BLaER1 treated with 17β-estradiol and CSF1 and Interleukin-3, amounts not matched to agents 10 nM and 100 nM (cell line): Measurements from ENCODE around the gene C10orf143.
A peak's percentile ranks its signal among the peaks of the same experiment; 100 is the strongest.
"Not testable (repeated sequence)": the region's sequence is repeated elsewhere in the genome, so short reads cannot be mapped to it uniquely, and the experiment has no call there.

ENCODE experiments used
- H3K27ac ChIP-seq, 11 experiments: shearing (Covaris generic); formaldehyde crosslinking; 2 replicates each; pipeline ENCODE4 v1.8.1; 2022
- H3K27me3 ChIP-seq, 11 experiments: shearing (Covaris generic); formaldehyde crosslinking; 2 replicates each; pipeline ENCODE4 v1.8.1; 2022
- H3K36me3 ChIP-seq, 11 experiments: shearing (Covaris generic); formaldehyde crosslinking; 2 replicates each; pipeline ENCODE4 v1.8.1; 2022
- H3K4me1 ChIP-seq, 10 experiments: shearing (Covaris generic); formaldehyde crosslinking; 2 replicates each; pipeline ENCODE4 v1.8.1; 2022
- H3K4me2 ChIP-seq, 11 experiments: shearing (Covaris generic); formaldehyde crosslinking; 2 replicates each; pipeline ENCODE4 v1.8.1; 2022
- H3K4me3 ChIP-seq, 10 experiments: shearing (Covaris generic); formaldehyde crosslinking; 2 replicates each; pipeline ENCODE4 v1.8.1; 2022
- H3K9ac ChIP-seq, 11 experiments: shearing (Covaris generic); formaldehyde crosslinking; 2 replicates each; pipeline ENCODE4 v1.8.1; 2022
- H3K9me3 ChIP-seq, 11 experiments: shearing (Covaris generic); formaldehyde crosslinking; replicated peaks in 1 of 11; 2 replicates each; pipeline ENCODE4 v1.8.1; 2022
- H4K20me1 ChIP-seq, 11 experiments: shearing (Covaris generic); formaldehyde crosslinking; 2 replicates each; pipeline ENCODE4 v1.8.1; 2022
- Cebpa-rat ChIP-seq, 11 experiments: shearing (Covaris generic); IDR thresholded peaks; 2 replicates each; pipeline ENCODE4 v1.8.1; 2022

The C10orf143 gene

GRCh38 chr10:130027716-130028464, 82.7 kb downstream of the C10orf143 start:
- no peak overlapping the region for H3K27ac ChIP-seq
- peak overlapping the region in 6 of 11 experiments; percentile 14 to 47 (median 27); a peak in 3 of 22 replicates for H3K4me2 ChIP-seq
- no peak overlapping the region for H3K9ac ChIP-seq
- peaks cover 0 to 19% (median 17%) of the 10 kb centered on the region in 10 experiments; a peak in 12 of 20 replicates for H3K4me1 ChIP-seq
- H3K4me3 ChIP-seq, result no peak overlapping the region
- H3K36me3 ChIP-seq, result no peaks in the 10 kb centered on the region
- H3K9me3 ChIP-seq, result peaks cover 3 to 21% (median 12%) of the 10 kb centered on the region in 11 experiments; a peak in 15 of 22 replicates
- H4K20me1 ChIP-seq, result no peaks in the 10 kb centered on the region
- H3K27me3 ChIP-seq, result no peaks in the 10 kb centered on the region
- TF ChIP-seq Cebpa-rat (IDR thresholded peaks at IDR 0.05), result no peak

GRCh38 chr10:130026670-130027456, 83.8 kb downstream of the C10orf143 start:
- Histone ChIP-seq H3K36me3 (no peaks in the 10 kb centered on the region), H3K27ac (no peak overlapping the region), H3K27me3 (no peaks in the 10 kb centered on the region), H3K4me3 (no peak overlapping the region), H4K20me1 (no peaks in the 10 kb centered on the region), H3K4me2 (no peak overlapping the region), H3K4me1 (peaks cover 2 to 27% (median 22%) of the 10 kb centered on the region in 10 experiments), H3K9me3 (peaks cover 3 to 11% (median 5%) of the 10 kb centered on the region in 11 experiments; a peak in 15 of 22 replicates), H3K9ac (no peak overlapping the region)
- TF ChIP-seq Cebpa-rat (IDR thresholded peaks at IDR 0.05), result no peak

- H3K4me2 ChIP-seq, result no peak overlapping the region
- H4K20me1 ChIP-seq, result peaks cover 0 to 4% (median 0%) of the 10 kb centered on the region in 11 experiments; a peak in 1 of 22 replicates
- H3K27ac ChIP-seq, result no peak overlapping the region
- H3K4me3 ChIP-seq, result no peak overlapping the region
- TF ChIP-seq Cebpa-rat (IDR thresholded peaks at IDR 0.05), result no peak
- no peak overlapping the region for H3K9ac ChIP-seq
- peaks cover 11 to 36% (median 32%) of the 10 kb centered on the region in 10 experiments for H3K4me1 ChIP-seq
- H3K27me3 ChIP-seq, result no peaks in the 10 kb centered on the region
- H3K9me3 ChIP-seq, result peaks cover 0 to 3% (median 0%) of the 10 kb centered on the region in 11 experiments; a peak in 1 of 22 replicates
- no peaks in the 10 kb centered on the region for H3K36me3 ChIP-seq
Observed at GRCh38 chr10:130025811-130026485, 84.7 kb downstream of the C10orf143 start.

GRCh38 chr10:130025326-130025725, 85.3 kb downstream of the C10orf143 start:
- Histone ChIP-seq H3K4me1 (peaks cover 17 to 42% (median 38%) of the 10 kb centered on the region in 10 experiments), H3K9ac (no peak overlapping the region), H3K9me3 (no peaks in the 10 kb centered on the region), H3K27me3 (no peaks in the 10 kb centered on the region), H3K4me2 (no peak overlapping the region), H4K20me1 (peaks cover 0 to 5% (median 0%) of the 10 kb centered on the region in 11 experiments; a peak in 1 of 22 replicates), H3K27ac (no peak overlapping the region), H3K36me3 (no peaks in the 10 kb centered on the region), H3K4me3 (no peak overlapping the region)
- TF ChIP-seq Cebpa-rat (IDR thresholded peaks at IDR 0.05), result no peak

GRCh38 chr10:130024779-130025325, 85.8 kb downstream of the C10orf143 start:
- no peaks in the 10 kb centered on the region for H3K9me3 ChIP-seq
- H3K36me3 ChIP-seq, result no peaks in the 10 kb centered on the region
- TF ChIP-seq Cebpa-rat (IDR thresholded peaks at IDR 0.05), result no peak
- H3K4me2 ChIP-seq, result no peak overlapping the region
- no peak overlapping the region for H3K27ac ChIP-seq
- no peak overlapping the region for H3K9ac ChIP-seq
- no peaks in the 10 kb centered on the region for H3K27me3 ChIP-seq
- no peak overlapping the region for H3K4me3 ChIP-seq
- H4K20me1 ChIP-seq, result peaks cover 0 to 5% (median 0%) of the 10 kb centered on the region in 11 experiments; a peak in 1 of 22 replicates
- peaks cover 20 to 47% (median 42%) of the 10 kb centered on the region in 10 experiments for H3K4me1 ChIP-seq

- H3K27ac ChIP-seq, H3K27me3 ChIP-seq, H3K9me3 ChIP-seq, H3K9ac ChIP-seq, H3K36me3 ChIP-seq, H4K20me1 ChIP-seq, H3K4me3 ChIP-seq, H3K4me2 ChIP-seq: not testable (repeated sequence)
- peaks cover 20 to 50% (median 43%) of the 10 kb centered on the region in 10 experiments for H3K4me1 ChIP-seq
Observed at GRCh38 chr10:130024326-130024725, 86.3 kb downstream of the C10orf143 start.

GRCh38 chr10:130023454-130024230, 87.0 kb downstream of the C10orf143 start:
- peaks cover 0 to 5% (median 0%) of the 10 kb centered on the region in 11 experiments; a peak in 1 of 22 replicates for H4K20me1 ChIP-seq
- H3K9me3 ChIP-seq, result no peaks in the 10 kb centered on the region
- no peak overlapping the region for H3K4me3 ChIP-seq
- no peak overlapping the region for H3K27ac ChIP-seq
- TF ChIP-seq Cebpa-rat (IDR thresholded peaks at IDR 0.05), result no peak
- H3K4me2 ChIP-seq, result peak overlapping the region in 7 of 11 experiments; percentile 10 to 45 (median 31); a peak in 12 of 22 replicates
- H3K27me3 ChIP-seq, result no peaks in the 10 kb centered on the region
- H3K9ac ChIP-seq, result no peak overlapping the region
- H3K4me1 ChIP-seq, result peaks cover 22 to 50% (median 44%) of the 10 kb centered on the region in 10 experiments
- no peaks in the 10 kb centered on the region for H3K36me3 ChIP-seq
